GF-D8 (cell line): ENCODE results near the gene ECI1.
"Not testable (repeated sequence)": the region's sequence is repeated elsewhere in the genome, so short reads cannot be mapped to it uniquely, and the experiment has no call there.

ENCODE experiments used
- DNase-seq: peaks from one replicate; lab custom pipeline; 2025; lab: John Stamatoyannopoulos, UW

The ECI1 gene

DNA sequence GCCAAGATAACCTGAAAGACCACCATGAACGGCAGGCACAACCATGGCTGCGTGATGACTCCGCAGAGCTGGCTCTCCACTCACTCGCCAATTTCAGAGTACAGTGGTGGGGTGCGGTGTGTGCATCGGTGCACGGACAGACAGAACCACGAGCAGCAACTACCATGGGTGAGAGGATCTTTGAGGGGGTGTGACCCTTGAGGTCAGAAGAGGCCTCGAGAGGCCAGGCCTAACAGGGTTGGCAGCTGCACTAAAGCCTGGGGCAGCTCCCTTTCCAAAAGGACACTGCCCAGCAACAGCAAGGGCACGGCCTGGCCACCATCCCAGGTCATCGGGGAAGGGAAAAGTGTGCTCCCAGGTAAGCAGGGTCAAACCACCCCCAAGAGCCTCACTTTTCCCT lies 1.9 kb upstream of the ECI1 start:
- DNase-seq: no peak

DNA sequence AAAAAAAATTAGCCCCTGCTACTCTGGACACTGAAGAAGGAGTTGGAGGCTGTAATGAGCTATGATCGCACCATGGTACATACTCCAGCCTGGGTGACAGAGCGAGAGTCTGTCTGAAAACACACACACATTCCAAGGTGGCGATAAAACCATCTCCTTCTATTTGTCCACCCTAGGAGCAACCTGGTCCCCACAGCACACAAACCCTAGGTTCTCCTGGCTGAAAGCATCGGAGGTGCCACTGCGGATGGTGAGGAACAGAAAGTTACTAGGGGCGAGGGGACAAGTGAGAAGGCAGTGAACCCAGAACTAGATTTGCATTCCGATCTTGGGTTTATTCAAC lies 1.4 kb upstream of the ECI1 start:
- DNase-seq: no peak

DNA sequence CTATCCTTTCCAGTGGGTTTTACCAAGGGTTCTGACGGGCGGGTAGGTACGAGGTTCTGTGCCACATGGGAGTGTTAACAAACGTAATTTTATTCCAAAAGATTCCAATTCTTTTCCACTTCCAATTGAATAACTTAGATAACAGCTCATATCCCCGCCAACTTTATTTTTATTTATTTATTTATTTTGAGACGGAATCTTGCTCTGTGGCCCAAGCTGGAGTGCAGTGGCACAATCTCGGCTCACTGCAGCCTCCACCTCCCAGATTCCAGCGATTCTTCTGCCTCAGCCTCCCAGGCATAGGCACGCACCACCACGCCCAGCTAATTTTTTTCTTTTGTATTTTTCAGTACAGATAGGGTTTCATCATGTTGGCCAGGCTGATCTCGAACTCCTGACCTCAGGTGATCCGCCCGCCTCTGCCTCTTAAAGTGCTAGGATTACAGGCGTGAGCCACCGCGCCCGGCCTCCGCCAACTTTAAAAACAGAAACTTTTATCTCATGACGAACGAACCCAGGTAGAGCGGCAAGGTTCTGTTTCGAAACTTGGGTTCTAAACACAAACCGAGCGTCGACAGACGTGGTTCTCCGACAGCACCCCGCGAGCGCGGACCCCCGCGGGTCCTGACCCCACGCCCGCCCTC lies 613 bp downstream of the ECI1 start:
- no peak for DNase-seq

DNA sequence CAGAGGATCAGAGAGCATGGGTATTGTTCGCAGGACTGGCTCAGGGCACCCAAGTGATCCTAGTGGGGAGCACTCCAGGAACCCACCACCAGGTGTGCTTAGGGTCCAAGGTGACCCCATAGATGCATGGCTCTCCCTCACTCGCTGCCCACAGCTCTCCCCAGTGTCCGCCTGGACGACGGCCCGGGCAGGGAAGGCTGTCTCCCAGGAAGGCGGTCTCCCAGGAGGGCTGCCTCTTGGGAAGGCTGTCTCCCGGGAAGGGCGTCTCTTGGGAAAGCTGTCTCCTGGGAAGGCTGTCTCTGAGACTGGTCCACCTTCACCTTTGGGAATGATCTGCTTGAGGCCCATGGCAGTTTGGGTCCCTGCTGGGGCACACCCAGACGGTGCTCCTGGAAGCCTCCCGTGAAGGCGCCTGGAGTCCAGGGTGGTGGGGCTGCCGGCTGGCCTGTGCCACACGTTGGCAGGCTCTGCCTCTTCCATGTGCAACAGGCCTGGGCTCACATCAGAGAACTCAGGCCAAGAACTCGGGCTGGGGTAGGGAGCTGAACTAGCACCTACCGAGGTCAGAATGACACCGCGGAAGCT lies 5.0 kb downstream of the ECI1 start:
- DNase-seq: no peak

DNA sequence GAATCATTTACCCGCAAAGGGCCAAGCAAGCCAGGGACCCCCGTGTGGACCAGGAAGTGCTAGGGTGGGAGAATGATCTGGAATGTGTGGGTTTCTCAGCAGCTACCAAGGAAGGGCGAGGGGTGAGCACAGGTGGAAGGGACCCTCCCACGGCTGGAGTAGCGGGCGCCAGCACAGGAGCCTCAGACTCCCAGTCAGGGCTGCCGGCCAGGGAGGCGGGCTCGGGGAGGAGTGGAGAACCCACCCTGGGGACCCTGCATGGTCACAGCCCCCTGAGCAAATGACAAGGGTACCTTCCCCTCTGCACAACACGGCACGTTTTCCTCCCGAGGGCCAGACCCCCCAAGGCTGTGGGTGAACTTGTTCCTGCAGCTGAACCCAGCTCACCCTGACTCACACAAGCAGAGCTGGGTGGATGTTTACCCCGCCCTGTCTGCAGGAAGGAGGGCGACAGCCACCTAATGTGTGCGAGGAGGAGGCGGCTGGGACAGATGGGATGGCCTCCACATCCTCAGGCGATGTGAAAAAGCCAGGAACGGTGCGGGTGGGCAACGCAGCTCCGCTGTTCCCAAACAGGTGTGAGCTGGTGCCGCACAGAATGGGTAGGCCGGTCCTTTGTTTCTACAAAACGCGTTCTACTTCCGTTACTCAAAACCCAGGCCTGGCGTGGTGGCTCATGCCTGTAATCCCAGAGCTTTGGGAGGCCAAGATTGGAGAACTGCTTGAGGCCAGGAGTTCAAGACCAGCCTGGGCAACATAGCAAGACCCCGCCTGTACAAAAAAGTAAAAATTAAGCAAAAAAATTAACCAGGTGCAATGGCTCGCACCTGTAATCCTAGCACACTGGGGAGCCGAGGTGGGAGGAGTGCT lies 6.2 kb downstream of the ECI1 start:
- no peak for DNase-seq

DNA sequence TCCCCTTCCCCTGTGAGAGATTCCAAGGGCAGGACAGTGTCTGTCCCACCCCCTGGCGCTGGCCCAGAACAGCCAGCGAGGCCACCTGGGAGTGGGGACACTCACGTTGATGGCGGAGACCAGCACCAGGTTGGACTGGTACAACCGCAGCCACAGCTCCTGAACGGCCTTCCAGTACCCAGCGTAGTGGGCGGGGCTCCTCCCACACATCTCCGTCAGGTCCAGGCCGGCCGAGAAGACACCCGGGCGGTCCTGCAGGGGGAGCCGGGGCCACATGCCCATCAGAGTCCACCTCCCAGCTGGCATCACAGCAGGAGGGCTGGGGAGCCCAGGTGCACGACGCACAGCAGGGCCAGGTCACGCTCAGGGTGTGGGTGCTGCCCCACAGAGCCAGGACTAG lies 7.1 kb downstream of the ECI1 start:
- DNase-seq: no peak

DNA sequence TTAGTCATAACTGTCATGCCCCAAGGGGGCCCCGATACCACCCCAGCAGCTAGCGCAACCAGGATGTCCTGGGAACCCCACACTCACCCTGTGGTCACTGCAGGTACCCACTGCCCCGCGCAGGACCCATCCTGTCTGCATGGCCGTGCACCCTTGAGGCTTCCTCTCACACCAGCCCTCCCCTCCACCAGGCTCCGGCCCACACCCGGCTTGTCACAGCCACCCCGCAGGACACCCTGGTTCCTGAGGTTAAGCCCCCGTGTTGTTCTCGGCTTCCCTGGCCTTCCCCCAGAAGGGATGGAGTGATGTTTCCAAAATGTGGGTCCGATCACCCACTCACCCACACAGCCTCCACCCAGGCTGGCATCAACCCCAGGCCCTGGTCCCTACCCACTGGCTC lies 7.6 kb downstream of the ECI1 start:
- DNase-seq: no peak

DNA sequence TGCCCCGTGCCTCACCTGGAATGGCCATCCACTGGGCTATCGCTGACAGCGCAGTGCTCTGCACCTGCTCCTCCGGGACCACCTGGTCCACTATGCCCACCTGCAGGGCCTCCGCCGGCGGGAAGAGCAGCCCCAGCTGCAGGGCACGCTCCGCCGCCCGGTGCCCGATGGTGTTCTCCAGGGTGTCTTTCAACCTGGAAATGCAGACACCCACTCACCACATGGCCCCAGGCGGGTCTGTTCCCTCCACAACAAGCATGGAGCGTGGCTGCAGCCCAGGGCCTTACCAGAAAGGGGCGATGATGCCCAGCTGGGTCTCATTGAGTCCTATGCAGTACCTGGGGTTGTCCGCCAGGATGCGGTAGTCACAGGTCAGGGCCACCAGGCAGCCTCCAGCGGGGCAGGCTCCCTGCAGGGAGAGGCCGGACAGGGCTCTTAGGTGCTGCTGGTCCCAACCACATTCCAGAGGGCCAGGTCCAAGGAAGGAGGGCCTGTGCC lies 8.3 kb downstream of the ECI1 start:
- DNase-seq: no peak

DNA sequence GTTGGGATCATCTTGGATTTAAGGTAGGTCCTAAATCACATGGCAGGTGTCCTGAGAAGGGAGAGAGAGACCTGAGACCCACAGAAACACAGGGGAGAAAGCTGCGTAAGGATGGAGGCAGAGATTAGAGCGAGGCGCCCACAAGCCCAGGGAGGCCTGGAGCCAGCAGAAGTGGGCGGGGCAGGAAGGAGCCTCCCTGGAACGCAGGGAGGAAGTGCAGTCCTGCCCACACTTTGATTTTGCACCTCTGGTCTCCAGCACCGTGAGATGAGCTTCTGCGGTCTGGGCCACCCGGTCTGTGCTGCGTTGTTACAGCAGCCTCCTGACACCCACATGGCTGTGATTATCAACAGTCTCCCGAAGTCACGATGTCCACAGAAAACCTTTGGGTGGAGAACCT lies 8.8 kb downstream of the ECI1 start:
- no peak for DNase-seq

DNA sequence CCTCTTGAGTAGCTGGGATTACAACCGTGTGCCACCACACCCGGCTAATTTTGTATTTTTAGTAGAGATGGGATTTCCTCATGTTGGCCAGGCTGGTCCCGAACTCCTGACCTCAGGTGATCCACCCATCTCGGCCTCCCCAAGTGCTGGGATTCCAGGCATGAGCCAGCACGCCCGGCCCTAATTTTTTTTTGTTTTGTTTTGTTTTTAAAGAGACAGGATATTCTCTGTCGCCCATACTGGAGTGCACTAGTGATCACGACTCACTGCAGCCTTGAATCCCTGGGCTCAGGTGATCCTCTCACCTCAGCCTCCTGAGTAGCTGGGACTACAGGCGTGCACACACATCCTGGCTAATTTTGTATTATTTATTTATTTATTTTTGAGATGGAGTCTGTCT lies 11.1 kb downstream of the ECI1 start:
- DNase-seq: not testable (repeated sequence)

DNA sequence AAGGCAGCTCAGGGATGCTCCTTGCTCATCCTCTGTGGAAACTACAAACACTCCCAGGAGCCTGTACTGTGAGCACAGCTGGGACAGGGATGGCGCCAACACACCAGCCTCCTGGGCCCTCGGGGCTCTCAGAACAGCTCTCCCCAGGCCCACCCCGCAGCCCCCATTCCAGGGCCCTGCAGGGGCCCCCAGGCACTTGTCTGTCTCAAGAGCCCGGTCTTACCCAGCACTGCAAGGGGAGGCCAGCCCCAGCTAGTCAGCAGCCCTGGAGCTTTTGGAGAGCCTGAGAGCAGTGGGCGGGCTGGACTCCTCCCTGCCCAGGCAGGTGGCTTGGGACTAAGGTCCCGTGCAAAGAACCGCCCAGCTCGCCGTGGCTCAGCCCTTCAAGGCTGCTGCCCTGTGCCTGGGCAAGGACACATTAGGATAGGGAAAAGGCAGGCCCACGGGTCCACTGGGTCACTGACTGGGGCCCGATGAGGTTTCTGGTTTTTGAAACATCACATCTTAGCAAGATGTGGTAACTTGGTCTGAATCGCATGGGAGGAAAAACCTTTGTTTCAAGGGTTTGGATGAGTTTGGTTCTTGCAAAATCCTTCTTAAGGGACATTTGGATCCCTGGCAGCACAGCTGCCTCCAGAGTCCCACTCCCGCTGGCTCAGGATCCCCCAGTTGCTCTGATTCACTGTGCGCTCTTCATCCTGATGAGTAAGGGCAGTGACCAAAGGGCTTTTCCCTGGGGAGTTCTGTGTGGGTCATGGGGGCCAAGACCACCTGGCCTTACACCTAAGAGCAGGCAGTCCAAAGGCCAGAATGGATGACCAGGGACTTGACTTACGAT lies 12.3 kb downstream of the ECI1 start:
- DNase-seq: no peak

DNA sequence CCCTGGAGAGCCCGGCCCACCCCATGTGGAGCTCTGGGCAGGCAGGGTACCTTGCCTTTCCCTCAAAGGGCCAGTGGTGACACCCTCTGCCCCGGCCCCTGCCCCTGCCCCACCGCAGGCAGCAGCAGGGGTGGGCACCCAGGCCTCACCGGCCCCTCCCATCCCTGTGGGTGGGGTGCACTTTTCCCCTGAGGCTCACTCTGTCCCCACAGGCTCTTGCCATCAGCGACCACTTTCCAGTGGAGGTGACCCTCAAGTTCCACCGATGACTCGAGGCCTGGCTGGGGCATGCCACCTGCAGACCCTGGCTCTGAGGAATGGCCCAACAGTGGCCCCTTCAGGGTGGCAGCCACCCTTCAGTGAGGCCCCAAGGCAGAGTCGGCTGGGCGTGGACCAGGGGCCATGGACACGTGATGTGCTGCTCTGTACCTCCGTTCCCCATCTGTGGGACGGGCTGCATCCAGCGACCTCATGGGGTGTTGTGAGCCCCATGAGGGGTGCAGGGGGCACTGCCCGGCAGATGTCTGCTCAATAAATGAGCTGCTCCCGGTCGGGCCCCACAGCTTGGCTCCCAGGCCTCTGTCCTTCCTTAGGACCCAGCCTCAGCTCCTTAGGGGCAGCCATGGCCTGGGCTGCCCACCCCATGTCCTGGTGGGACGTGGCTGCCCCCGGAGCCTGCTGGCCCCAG lies 13.1 kb downstream of the ECI1 start:
- no peak for DNase-seq

DNA sequence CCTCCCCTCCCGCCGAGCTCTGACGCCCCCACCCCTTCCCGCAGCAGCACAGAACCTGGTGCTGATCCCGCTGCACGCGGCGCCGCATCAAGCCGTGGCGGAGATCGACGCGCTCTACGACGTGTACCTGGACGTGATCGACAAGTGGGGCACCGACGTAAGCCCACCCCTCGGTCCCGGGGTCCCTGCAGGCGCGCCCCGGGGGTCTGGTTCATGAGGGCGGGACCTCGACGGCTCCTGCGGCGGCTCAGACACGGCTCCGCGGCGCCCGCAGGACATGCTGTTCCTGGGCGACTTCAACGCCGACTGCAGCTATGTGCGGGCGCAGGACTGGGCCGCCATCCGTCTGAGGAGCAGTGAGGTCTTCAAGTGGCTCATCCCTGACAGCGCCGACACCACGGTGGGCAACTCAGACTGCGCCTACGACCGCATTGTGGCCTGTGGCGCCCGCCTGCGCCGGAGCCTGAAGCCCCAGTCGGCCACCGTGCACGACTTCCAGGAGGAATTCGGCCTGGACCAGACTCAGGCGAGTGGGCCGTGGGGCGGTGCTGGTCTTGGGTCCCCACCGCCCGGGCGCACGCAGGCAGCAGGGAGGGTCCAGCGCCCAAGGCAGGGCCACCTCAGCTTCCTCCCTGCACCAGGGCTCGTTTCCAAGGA lies 13.8 kb downstream of the ECI1 start:
- DNase-seq: no peak

DNA sequence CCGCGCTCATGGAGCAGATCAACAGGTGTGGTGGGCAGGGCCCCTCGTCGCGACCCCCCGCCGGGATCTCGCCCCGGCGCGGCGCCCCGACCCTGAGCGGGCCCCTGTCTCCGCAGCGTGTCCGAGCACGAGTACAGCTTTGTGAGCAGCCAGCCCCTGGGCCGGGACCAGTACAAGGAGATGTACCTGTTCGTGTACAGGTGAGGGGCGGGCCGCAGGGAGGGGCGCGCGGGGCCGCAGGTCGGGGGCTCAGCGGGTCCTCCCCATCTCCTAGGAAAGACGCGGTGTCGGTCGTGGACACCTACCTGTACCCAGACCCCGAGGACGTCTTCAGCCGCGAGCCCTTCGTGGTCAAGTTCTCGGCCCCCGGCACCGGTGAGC lies 14.3 kb downstream of the ECI1 start:
- no peak for DNase-seq

DNA sequence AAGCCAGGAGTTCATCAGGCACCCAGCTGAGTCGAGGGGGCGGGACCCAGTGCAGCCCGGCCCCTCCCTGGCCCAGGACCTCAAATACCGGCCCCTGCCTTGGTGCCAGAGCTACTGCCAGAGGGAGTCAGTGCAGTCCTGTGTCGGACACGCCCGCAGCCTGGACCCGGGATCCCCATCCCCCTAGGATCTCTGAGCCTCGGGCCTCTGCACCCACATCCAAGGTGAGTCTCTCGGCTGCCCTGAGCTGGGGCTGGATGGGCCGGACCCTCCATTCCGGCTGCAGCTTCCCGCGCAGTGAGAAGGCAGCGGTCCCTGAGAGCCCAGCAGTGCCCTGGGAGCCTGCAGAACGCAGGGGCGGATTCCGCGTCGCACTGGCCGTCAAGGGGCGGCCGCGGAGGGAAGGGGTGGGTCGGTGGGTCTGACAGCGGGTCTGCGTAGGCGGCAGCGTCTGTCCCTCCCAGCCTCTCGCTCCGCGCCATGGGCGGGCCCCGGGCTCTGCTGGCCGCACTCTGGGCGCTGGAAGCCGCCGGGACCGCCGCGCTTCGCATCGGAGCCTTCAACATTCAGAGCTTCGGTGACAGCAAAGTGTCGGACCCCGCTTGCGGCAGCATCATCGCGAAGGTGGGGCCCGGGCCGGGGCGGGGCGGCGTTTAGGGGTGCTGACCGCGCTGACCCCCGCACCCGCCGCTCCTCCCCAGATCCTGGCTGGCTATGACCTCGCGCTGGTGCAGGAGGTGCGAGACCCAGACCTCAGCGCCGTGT lies 14.9 kb downstream of the ECI1 start, which contains the start of gene DNASE1L2:
Gene DNASE1L2, plus strand, starts transcription at position 108 of the 765 bp plus-strand sequence. Its CDS starts 373 bp downstream, at position 481.
- DNase-seq: no peak

DNA sequence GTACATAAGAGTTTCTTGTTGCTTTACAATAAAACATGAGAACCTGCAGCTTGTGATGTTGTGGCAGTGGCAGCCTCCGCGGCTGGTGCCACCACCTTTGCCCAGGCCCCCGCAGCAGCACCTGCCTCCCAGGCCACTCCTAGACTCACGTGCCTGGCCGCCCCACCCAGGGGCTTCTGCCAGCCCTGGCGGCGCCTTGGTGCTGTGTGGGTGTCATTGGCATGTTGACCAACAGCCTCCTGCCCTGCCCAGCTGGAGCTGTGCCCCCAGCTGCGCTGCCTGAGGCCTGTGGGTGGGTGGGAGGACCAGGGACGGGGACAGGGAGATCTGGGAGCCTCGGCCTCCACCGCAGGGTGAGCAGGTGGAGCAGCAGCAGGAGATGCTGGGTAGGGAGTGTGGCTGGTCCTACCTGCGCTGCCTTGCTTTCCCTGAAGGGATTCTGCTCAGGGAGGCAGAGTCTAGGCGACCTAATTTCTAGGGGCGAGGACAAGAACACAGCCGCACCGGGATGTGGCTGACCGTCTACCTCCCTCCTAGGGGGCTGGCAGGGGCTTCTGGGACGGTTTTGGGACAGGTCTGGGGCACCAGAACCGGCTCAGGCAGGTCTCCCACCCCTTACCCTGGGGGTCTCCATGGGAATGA lies 15.6 kb downstream of the ECI1 start:
- no peak for DNase-seq

DNA sequence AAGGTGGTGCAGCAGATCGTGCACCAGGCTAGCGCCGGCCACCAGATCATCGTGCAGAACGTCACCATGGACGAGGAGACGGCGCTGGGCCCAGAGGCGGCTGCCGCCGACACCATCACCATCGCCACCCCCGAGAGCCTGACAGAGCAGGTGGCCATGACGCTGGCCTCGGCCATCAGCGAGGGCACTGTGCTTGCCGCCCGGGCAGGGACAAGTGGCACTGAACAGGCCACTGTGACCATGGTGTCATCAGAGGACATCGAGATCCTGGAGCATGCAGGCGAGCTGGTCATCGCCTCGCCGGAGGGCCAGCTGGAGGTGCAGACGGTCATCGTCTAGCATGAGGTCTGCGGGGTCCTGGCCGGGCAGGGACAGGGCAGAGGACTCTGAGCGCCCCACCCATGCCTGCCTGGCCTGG lies 16.1 kb downstream of the ECI1 start:
- no peak for DNase-seq

DNA sequence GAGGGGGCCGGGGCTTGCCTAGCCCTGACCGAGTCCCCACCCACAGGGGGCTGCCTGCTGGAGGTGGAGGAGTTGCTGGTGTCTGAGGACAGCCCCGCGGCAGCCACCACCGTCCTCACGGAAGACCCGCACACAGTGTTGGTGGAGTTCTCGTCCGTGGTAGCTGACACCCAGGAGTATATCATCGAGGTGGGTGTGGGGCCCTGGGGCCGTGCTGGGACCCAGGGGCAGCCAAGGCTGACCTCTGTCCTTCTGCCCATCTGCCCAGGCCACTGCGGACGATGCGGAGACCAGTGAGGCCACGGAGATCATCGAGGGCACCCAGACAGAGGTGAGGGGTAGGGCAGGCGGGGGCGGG lies 16.6 kb downstream of the ECI1 start:
- DNase-seq: no peak

DNA sequence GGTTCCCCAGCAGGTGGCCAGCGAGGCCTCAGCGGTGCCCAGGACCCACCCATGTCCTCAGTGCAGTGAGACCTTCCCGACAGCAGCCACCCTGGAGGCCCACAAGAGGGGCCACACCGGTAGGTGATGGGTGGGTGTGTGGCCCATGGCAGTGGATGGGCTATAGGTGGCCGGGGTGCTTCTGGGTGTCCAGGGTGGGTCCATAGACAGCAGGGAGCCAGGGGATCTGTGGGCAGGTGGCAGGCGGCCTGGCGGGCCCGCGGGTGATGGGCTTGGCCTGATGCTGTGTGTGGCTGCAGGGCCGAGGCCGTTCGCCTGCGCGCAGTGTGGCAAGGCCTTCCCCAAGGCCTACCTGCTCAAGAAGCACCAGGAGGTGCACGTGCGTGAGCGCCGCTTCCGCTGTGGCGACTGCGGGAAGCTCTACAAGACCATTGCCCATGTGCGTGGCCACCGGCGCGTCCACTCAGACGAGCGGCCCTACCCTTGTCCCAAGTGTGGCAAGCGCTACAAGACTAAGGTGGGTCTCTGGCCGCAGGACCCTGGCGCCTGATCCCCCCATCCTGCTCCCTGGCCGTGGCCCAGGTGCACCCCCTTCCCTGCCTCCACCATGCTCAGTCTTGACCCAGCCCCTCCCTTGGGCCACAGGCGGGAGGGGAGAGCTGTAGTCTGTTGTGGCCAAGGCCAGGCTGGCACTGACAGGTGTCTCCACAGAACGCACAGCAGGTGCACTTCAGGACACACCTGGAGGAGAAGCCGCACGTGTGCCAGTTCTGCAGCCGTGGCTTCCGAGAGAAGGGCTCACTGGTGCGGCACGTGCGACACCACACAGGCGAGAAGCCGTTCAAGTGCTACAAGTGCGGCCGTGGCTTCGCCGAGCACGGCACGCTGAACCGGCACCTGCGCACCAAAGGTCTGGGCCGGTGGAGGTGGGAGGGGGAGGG lies 17.2 kb downstream of the ECI1 start:
- no peak for DNase-seq
